Keratinocyte (primary cell): ENCODE results near the gene TXN2. TPM values are rescaled to one million over a fixed set of nuclear protein-coding genes. Genes with fewer than 3 reads are reported as not detected.

Source experiments
- DNase-seq: peaks from one replicate; pipeline ENCODE4 v3.0.0-alpha.2; 2011; ENCODE audit warnings: low read depth, missing footprints, low spot score
- FAIRE-seq: peaks from 2 replicates; lab custom pipeline; 2011; peaks lifted over from hg19 to GRCh38; lab: Jason Lieb, UNC
- H2AFZ ChIP-seq: 2 replicates; pipeline ENCODE4 v1.6.0; 2012; ENCODE audit warnings: low read length, control low read depth, inconsistent platforms; ENCODE audit not compliant: control insufficient read depth
- H3K27ac ChIP-seq: 2 replicates; pipeline ENCODE4 v1.5.1; 2011; ENCODE audit warnings: low read length; ENCODE audit not compliant: control insufficient read depth, insufficient read depth
- H3K27me3 ChIP-seq: 3 replicates; pipeline ENCODE4 v1.6.0; 2011; ENCODE audit warnings: low read length; ENCODE audit not compliant: control insufficient read depth, insufficient read depth; ENCODE audit errors: extremely low read depth
- H3K36me3 ChIP-seq, 2 experiments: 2 replicates in 1 of 2; 3 replicates in 1 of 2; pipeline ENCODE4 v1.5.1; 2011; ENCODE audit warnings: low read length in 2 of 2, mild to moderate bottlenecking in 1 of 2; ENCODE audit not compliant: control insufficient read depth in 2 of 2, insufficient read depth in 2 of 2; ENCODE audit errors: extremely low read depth in 1 of 2
- H3K4me1 ChIP-seq: 3 replicates; pipeline ENCODE4 v1.5.1; 2011; ENCODE audit warnings: low read length; ENCODE audit not compliant: control insufficient read depth, insufficient read depth; ENCODE audit errors: extremely low read depth
- H3K4me2 ChIP-seq: 3 replicates; pipeline ENCODE4 v1.6.0; 2011; ENCODE audit warnings: low read depth, low read length; ENCODE audit not compliant: control insufficient read depth, insufficient read depth; ENCODE audit errors: extremely low read depth
- H3K4me3 ChIP-seq, 3 experiments: fragments of 200-600 bp in 1 of 3; sonication (generic) in 1 of 3; 2 replicates in 2 of 3; 3 replicates in 1 of 3; pipeline ENCODE4 v1.5.1; 2011 to 2016; ENCODE audit warnings: low read length in 3 of 3, mild to moderate bottlenecking in 3 of 3, control low read depth in 2 of 3, inconsistent platforms in 1 of 3, low read depth in 1 of 3, mixed read lengths in 1 of 3, mixed run types in 1 of 3, moderate library complexity in 1 of 3; ENCODE audit not compliant: control insufficient read depth in 2 of 3, insufficient read depth in 2 of 3; ENCODE audit errors: extremely low read depth in 1 of 3
- H3K79me2 ChIP-seq: 2 replicates; pipeline ENCODE4 v1.6.0; 2012; ENCODE audit warnings: low read length; ENCODE audit not compliant: control insufficient read depth, insufficient read depth
- H3K9ac ChIP-seq: 3 replicates; pipeline ENCODE4 v1.6.0; 2011; ENCODE audit warnings: low read length; ENCODE audit not compliant: control insufficient read depth, insufficient read depth; ENCODE audit errors: extremely low read depth
- H3K9me1 ChIP-seq: 3 replicates; pipeline ENCODE4 v1.6.0; 2011; ENCODE audit warnings: low read length; ENCODE audit not compliant: control insufficient read depth, insufficient read depth; ENCODE audit errors: extremely low read depth
- H3K9me3 ChIP-seq: 2 replicates; pipeline ENCODE4 v1.5.1; 2012; ENCODE audit warnings: low read depth, low read length; ENCODE audit not compliant: control insufficient read depth
- H4K20me1 ChIP-seq: 3 replicates; pipeline ENCODE4 v1.6.0; 2011; ENCODE audit warnings: low read length; ENCODE audit not compliant: control insufficient read depth, insufficient read depth; ENCODE audit errors: extremely low read depth
- CTCF ChIP-seq, 3 experiments: IDR thresholded peaks in 1 of 3; conservative IDR thresholded peaks in 1 of 3; optimal IDR thresholded peaks in 1 of 3; 2 replicates in 2 of 3; 3 replicates in 1 of 3; pipeline versions ENCODE3 to v1.5.1; 2011; ENCODE audit warnings: low read length in 3 of 3, mild to moderate bottlenecking in 3 of 3, moderate library complexity in 2 of 3, control low read depth in 1 of 3, inconsistent platforms in 1 of 3; ENCODE audit not compliant: insufficient read depth in 2 of 3; ENCODE audit errors: extremely low read depth in 1 of 3
- EZH2 ChIP-seq: IDR thresholded peaks from one replicate; pipeline ENCODE4 v1.6.1; 2012; ENCODE audit warnings: inconsistent platforms, mild to moderate bottlenecking, low read length, moderate library complexity
- dilution Hi-C: fragments of 300-500 bp; cut with MboI; formaldehyde crosslinking; loops from one replicate; pipeline ENCODE4 v1.7.0; 2020; ENCODE audit warnings: low sequenced_read_pairs; ENCODE audit not compliant: extremely low pct_ligation_motif_present
- polyA plus RNA-seq, 5 experiments: library from polyadenylated mRNA; depleted of rRNA in 3 of 5; stranded (reverse) in 3 of 5; stranded (forward) in 1 of 5; unstranded in 1 of 5; fragments of >200 nt; gene quantifications; 1 replicate in 1 of 5; 2 replicates in 3 of 5; 3 replicates in 1 of 5; pipeline versions ENCODE4 v1.2.1 to v1.2.3, GENCODE V29; 2011 to 2012; ENCODE audit warnings: missing spikeins in 2 of 5, low read depth in 1 of 5, low replicate concordance in 1 of 5

Gene TXN2
- polyA plus RNA-seq, 1 donor (not counting 4 experiments of a cell fraction or from before 2014, with no cell fraction given): 95.9 TPM

DNA sequence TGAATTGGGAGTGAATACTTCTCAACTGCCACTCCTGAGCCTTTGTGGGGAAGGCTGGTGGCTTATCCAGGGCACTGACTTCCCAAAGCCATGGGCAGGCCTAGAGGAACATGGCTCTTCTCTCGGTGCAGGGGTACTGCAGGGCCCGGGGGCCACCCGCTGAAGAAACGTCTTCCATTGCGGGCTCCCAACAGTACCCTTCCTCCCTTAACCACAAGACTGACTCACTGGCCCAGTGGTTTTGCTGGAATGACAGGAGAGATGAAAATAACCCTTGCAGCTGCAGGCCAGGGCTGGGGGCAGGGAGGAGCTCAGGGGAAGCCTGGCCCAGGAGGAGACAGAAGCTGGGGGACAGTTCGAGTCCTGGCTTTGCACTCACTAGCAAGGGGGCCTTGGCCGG is 13.5 kb downstream of the TXN2 start:
- H3K9ac ChIP-seq: peak overlapping the region; percentile 53
- no peaks in the 10 kb centered on the region for H3K9me3 ChIP-seq
- no peak for DNase-seq
- H3K27me3 ChIP-seq: no peaks in the 10 kb centered on the region
- peaks cover 20% of the 10 kb centered on the region for H3K79me2 ChIP-seq
- H2AFZ ChIP-seq: no peak overlapping the region
- H3K4me2 ChIP-seq: peak overlapping the region; percentile 79
- dilution Hi-C loops: no loop called here
- H3K36me3 ChIP-seq: peaks cover 2 to 13% of the 10 kb centered on the region in 2 experiments
- peak; percentile 85 for FAIRE-seq
- peak overlapping the region in 2 of 3 experiments; percentile 3 to 34 for H3K4me3 ChIP-seq
- no peaks in the 10 kb centered on the region for H4K20me1 ChIP-seq
- H3K9me1 ChIP-seq: peaks cover 2% of the 10 kb centered on the region
- H3K4me1 ChIP-seq: peaks cover 75% of the 10 kb centered on the region
- no peak for TF ChIP-seq EZH2
- no peak for TF ChIP-seq CTCF (optimal IDR thresholded peaks at IDR 0.05 in 1 of 3, IDR thresholded peaks at IDR 0.05 in 1 of 3, conservative IDR thresholded peaks at IDR 0.05 in 1 of 3; ENCODE audit: extremely low read depth in 1 of 3, insufficient read depth in 2 of 3, low read length in 3 of 3)
- H3K27ac ChIP-seq: peak overlapping the region; percentile 73

- Histone ChIP-seq H3K9ac (peak overlapping the region; percentile 53), H3K4me3 (no peak overlapping the region), H3K4me1 (peaks cover 77% of the 10 kb centered on the region), H4K20me1 (no peaks in the 10 kb centered on the region), H3K4me2 (peak overlapping the region; percentile 79), H3K9me3 (no peaks in the 10 kb centered on the region), H3K27me3 (no peaks in the 10 kb centered on the region), H3K9me1 (peaks cover 4% of the 10 kb centered on the region), H2AFZ (no peak overlapping the region), H3K79me2 (peaks cover 19% of the 10 kb centered on the region), H3K36me3 (peaks cover 0 to 8% of the 10 kb centered on the region in 2 experiments), H3K27ac (peak overlapping the region; percentile 73)
- dilution Hi-C loops: no loop called here
- TF ChIP-seq CTCF (optimal IDR thresholded peaks at IDR 0.05 in 1 of 3, IDR thresholded peaks at IDR 0.05 in 1 of 3, conservative IDR thresholded peaks at IDR 0.05 in 1 of 3; ENCODE audit: extremely low read depth in 1 of 3, insufficient read depth in 2 of 3, low read length in 3 of 3): no peak
- no peak for TF ChIP-seq EZH2
- DNase-seq (no peak), FAIRE-seq (peak; percentile 49)
Measured at GRCh38 chr22:36467042-36467810, 14.2 kb downstream of the TXN2 start.
